GM18519 (cell line): Measurements from ENCODE around the gene SRRT.
"Not testable (repeated sequence)": the region's sequence is repeated elsewhere in the genome, so short reads cannot be mapped to it uniquely, and the experiment has no call there.

Experiments used
- ATAC-seq: cut with Tn5 transposase; IDR thresholded peaks from one replicate; pipeline ENCODE4 v1.9.1; 2021; ENCODE audit warnings: mild to moderate bottlenecking, moderate library complexity; ENCODE audit not compliant: unreplicated experiment, low FRiP score

SRRT gene

GRCh38 chr7:100923616-100924015 is 48.7 kb downstream of the SRRT start:
- not testable (repeated sequence) for ATAC-seq

GRCh38 chr7:100929808-100930174 is 54.9 kb downstream of the SRRT start:
- ATAC-seq: no peak

GRCh38 chr7:100933734-100934133 is 58.8 kb downstream of the SRRT start:
- ATAC-seq: no peak

GRCh38 chr7:100935381-100935780 is 60.5 kb downstream of the SRRT start:
- not testable (repeated sequence) for ATAC-seq

GRCh38 chr7:100936167-100936566 is 61.3 kb downstream of the SRRT start:
- ATAC-seq: not testable (repeated sequence)
